Sigmoid colon (tissue), 4 donors: ENCODE measurements around the gene BICRA.

Experiments used
- CTCF ChIP-seq, 4 experiments: fragments of 450-650 bp in 3 of 4; fragments of 200-600 bp in 1 of 4; IDR thresholded peaks; one replicate each; pipeline ENCODE4 v1.5.1; 2016 to 2019; ENCODE audit warnings: antibody characterized with exemption in 4 of 4, mild to moderate bottlenecking in 3 of 4, moderate library complexity in 2 of 4
- EP300 ChIP-seq, 4 donors: sonication (generic); formaldehyde crosslinking; IDR thresholded peaks; one replicate each; pipeline ENCODE4 v1.6.1; 2017; ENCODE audit warnings: antibody characterized with exemption in 4 of 4

GRCh38 chr19:47681388-47681787, 72.5 kb downstream of the BICRA start:
- TF ChIP-seq EP300 (IDR thresholded peaks at IDR 0.05) = no peak
- no peak for TF ChIP-seq CTCF (IDR thresholded peaks at IDR 0.05)
